ENCODE results near the gene DAP. TPM values are rescaled to one million over a fixed set of nuclear protein-coding genes. Genes with fewer than 3 reads are reported as not detected.

Gene DAP
- total RNA-seq, 1 experiment from 2014 or later, result 47.2 TPM

DNA sequence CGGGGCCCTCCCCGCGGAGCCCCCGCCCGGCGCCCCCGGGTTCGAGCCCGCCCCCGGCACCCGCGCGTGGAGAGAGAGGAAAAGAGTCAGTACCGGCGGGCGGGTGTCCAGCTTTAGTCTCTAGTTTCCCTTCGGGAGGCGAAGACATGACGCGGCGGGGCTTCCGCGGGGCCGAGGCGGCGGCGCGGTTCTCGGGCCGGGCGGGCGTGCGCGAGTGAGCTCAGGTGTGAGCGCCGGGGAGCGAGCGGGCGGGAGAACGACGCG is 181 bp downstream of the DAP start:
- H3K4me1 Mint-ChIP-seq, result peaks cover 34 to 39% of the 10 kb centered on the region in 2 experiments
- Histone ChIP-seq H4K91ac (ENCODE audit: insufficient read length, low read depth, low read length) (no peak overlapping the region), H3K4me1 (ENCODE audit: insufficient read depth, low read length) (peaks cover 5% of the 10 kb centered on the region; the same call in 1 of the 2 replicates), H3K79me1 (ENCODE audit: insufficient read depth, low read depth, low read length, poor library complexity, severe bottlenecking) (peaks cover 3% of the 10 kb centered on the region), H3K4ac (ENCODE audit: low read depth, low read length) (no peak overlapping the region), H4K5ac (ENCODE audit: insufficient read length, low read depth, low read length) (no peak overlapping the region), H3K56ac (ENCODE audit: insufficient read length, low read depth, low read length) (no peak overlapping the region), H3T11ph (ENCODE audit: low read length) (no peak overlapping the region), H3K23ac (ENCODE audit: insufficient read length, low read depth, low read length) (no peak overlapping the region), H3K27ac (ENCODE audit: insufficient read length, low read depth, low read length) (no peak overlapping the region), H3K18ac (ENCODE audit: insufficient read length, low read depth, low read length) (no peak overlapping the region), H3K14ac (ENCODE audit: insufficient read depth, low read length) (0 out of 2 replicates have a peak overlapping the region, but pooled peaks have one; percentile 52), H2AK5ac (ENCODE audit: insufficient read length, low read length) (no peak overlapping the region), H3K4me2 (ENCODE audit: insufficient read depth, insufficient read length, low read length) (no peak overlapping the region), H4K8ac (replicated peaks; ENCODE audit: insufficient read length, low read depth, low read length) (no peak overlapping the region), H2BK15ac (ENCODE audit: low read depth, low read length) (no peak overlapping the region), H2BK120ac (ENCODE audit: low read depth, low read length, poor library complexity, severe bottlenecking) (no peak overlapping the region), H2BK5ac (ENCODE audit: insufficient read length, low read length) (no peak overlapping the region), H4K20me1 (ENCODE audit: control insufficient read depth, insufficient read depth, insufficient read length) (no peaks in the 10 kb centered on the region), H2BK12ac (ENCODE audit: insufficient read length, low read depth, low read length) (no peak overlapping the region), H3K79me2 (ENCODE audit: insufficient read depth, low read length) (no peaks in the 10 kb centered on the region; the same call in 1 of the 2 replicates), H3K27me3 (ENCODE audit: insufficient read depth, low read length) (no peaks in the 10 kb centered on the region), H3K9ac (ENCODE audit: extremely low read depth, insufficient read length, low read length) (no peak overlapping the region), H3K9me3 (ENCODE audit: control insufficient read depth, low read depth, low read length) (no peaks in the 10 kb centered on the region), H2BK20ac (ENCODE audit: low read depth, low read length, poor library complexity, severe bottlenecking) (no peak overlapping the region), H2AFZ (ENCODE audit: low read length) (no peak overlapping the region), H3K23me2 (ENCODE audit: insufficient read length, low read depth, low read length, poor library complexity, severe bottlenecking) (peaks cover 11% of the 10 kb centered on the region)
- peaks cover 25% of the 10 kb centered on the region for H3K27me3 Mint-ChIP-seq (ENCODE audit: low read depth)
- DNase-seq, result no peak
- H3K36me3 Mint-ChIP-seq (ENCODE audit: insufficient read depth in 1 of 3, low read depth in 3 of 3), result peaks cover 0 to 4% (median 1%) of the 10 kb centered on the region in 3 experiments; a peak in 4 of 7 replicates
- WGBS (ENCODE audit: extremely low coverage, insufficient read length, low lambda C conversion rate), result no CpG with 5 or more reads among the region's 42 CpGs
- H3K27ac Mint-ChIP-seq, result no peak overlapping the region
- peak overlapping the region; percentile 66 to 72; a peak in 4 of 5 replicates for H3K4me3 Mint-ChIP-seq
- no peaks in the 10 kb centered on the region; a peak in 1 of 5 replicates for H3K9me3 Mint-ChIP-seq
- TF ChIP-seq CTCF (conservative IDR thresholded peaks at IDR 0.05), result no peak

All from H9 (cell line).